Aorta (tissue), 5 donors: ENCODE measurements around the gene ETV6. TPM values are rescaled to one million over a fixed set of nuclear protein-coding genes. Genes with fewer than 3 reads are reported as not detected.
"Not testable (repeated sequence)": the region's sequence is repeated elsewhere in the genome, so short reads cannot be mapped to it uniquely, and the experiment has no call there.

Source experiments
- ATAC-seq: fragments of 200-7000 bp; cut with Tn5 transposase; one replicate; pipeline ENCODE4 v1.9.1; 2022; ENCODE audit warnings: moderate library complexity; ENCODE audit not compliant: low FRiP score
- DNase-seq, 2 donors: peaks; one replicate each; pipeline ENCODE4 v3.0.0-alpha.2; 2020
- H3K27ac ChIP-seq, 2 donors: one replicate each; pipeline ENCODE4 v1.5.1; 2013; ENCODE audit warnings: low read length in 2 of 2, mild to moderate bottlenecking in 2 of 2, moderate library complexity in 2 of 2, control low read depth in 1 of 2, inconsistent platforms in 1 of 2, low read depth in 1 of 2
- H3K27me3 ChIP-seq, 2 donors: one replicate each; pipeline ENCODE4 v1.6.1; 2013; ENCODE audit warnings: control low read depth in 1 of 2, low read length in 1 of 2, mild to moderate bottlenecking in 1 of 2, moderate library complexity in 1 of 2; ENCODE audit not compliant: insufficient read depth in 2 of 2, control insufficient read depth in 1 of 2
- H3K36me3 ChIP-seq, 2 donors: one replicate each; pipeline ENCODE4 v1.6.1; 2013; ENCODE audit warnings: control low read depth in 1 of 2, low read length in 1 of 2, mild to moderate bottlenecking in 1 of 2; ENCODE audit not compliant: insufficient read depth in 2 of 2, control insufficient read depth in 1 of 2
- H3K4me1 ChIP-seq, 2 donors: one replicate each; pipeline ENCODE4 v1.6.1; 2013; ENCODE audit warnings: low read length in 2 of 2, control low read depth in 1 of 2, mild to moderate bottlenecking in 1 of 2, moderate library complexity in 1 of 2; ENCODE audit not compliant: insufficient read depth in 2 of 2, control insufficient read depth in 1 of 2
- H3K4me3 ChIP-seq, 2 donors: one replicate each; pipeline ENCODE4 v1.5.1; 2013; ENCODE audit warnings: low read length in 2 of 2, control low read depth in 1 of 2, mild to moderate bottlenecking in 1 of 2
- H3K9me3 ChIP-seq: one replicate; pipeline ENCODE4 v1.6.1; 2013; ENCODE audit warnings: mild to moderate bottlenecking, low read length; ENCODE audit not compliant: control insufficient read depth
- WGBS, 2 donors: extraction: QIAGEN DNeasy Blood & Tissue Kit; methylation state at CpG; one replicate each; pipeline ENCODE4 v1.1.7; 2013; 5-methylcytosine and 5-hydroxymethylcytosine counted together
- intact Hi-C, 2 donors: fragments of 100-400 bp; cut with DNase I; formaldehyde crosslinking; loops; one replicate each; pipeline versions ENCODE4 v1.14.2 to v1.15.0; 2022
- polyA plus RNA-seq, 2 donors: library from polyadenylated mRNA; stranded (reverse); fragments of 200-250 nt; gene quantifications; one replicate each; pipeline ENCODE4 v1.2.3, GENCODE V29; 2013
- total RNA-seq, 2 donors: library from RNA; stranded (reverse); fragmentation: NEBNext Ultra II Directional; extraction: Animal tissue kit (Norgen Biotek cat#: 25700); gene quantifications; one replicate each; pipeline ENCODE4 v1.2.1, GENCODE V29; 2021
- donor health status: healthy with polysubstance abuse.
- donor health status: Bipolar disorder and iron deficiency.
- donor health status: DM: no; HTN: no; CAD: no.
- donor health status: DM: no; HTN: no; CAD: no.
- donor health status: DM: yes; HTN: yes; CAD: no.

Gene ETV6
- total and polyA plus RNA-seq, 4 donors, result 6.9 to 113 (median 46.7) TPM

DNA sequence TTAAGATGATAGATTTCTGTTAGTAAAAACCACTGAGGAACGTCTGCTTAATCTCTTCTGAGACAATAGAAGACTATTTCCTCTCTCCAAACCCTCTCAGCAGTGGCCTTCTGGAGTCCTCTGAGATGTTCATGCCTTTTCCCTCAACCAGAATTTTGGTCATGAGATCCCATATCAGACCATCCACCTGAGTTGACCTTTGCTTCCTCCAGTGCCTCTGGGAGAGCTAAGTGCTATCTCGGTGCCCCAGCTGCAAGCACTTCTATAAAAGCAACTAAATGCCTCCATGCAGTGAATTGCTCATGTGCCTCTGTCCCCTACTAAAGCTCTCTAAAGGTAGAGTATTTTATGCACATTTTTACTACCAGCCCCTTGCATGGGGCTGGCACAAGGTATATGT is 248.4 kb downstream of the ETV6 start:
- Histone ChIP-seq H3K9me3 (no peaks in the 10 kb centered on the region), H3K27ac (no peak overlapping the region), H3K36me3 (no peaks in the 10 kb centered on the region), H3K4me1 (no peaks in the 10 kb centered on the region), H3K4me3 (no peak overlapping the region), H3K27me3 (no peaks in the 10 kb centered on the region)
- WGBS, 2 donors, result 89 to 91% methylated on average over 2 of the region's 2 CpGs
- DNase-seq, result no peak
- intact Hi-C loops, result loop anchor here in 1 of 2 donors (10.0 kb wide), 1 partner anchor 253 kb away; the partner anchor contains the start of gene ETV6
- ATAC-seq, result no peak

DNA sequence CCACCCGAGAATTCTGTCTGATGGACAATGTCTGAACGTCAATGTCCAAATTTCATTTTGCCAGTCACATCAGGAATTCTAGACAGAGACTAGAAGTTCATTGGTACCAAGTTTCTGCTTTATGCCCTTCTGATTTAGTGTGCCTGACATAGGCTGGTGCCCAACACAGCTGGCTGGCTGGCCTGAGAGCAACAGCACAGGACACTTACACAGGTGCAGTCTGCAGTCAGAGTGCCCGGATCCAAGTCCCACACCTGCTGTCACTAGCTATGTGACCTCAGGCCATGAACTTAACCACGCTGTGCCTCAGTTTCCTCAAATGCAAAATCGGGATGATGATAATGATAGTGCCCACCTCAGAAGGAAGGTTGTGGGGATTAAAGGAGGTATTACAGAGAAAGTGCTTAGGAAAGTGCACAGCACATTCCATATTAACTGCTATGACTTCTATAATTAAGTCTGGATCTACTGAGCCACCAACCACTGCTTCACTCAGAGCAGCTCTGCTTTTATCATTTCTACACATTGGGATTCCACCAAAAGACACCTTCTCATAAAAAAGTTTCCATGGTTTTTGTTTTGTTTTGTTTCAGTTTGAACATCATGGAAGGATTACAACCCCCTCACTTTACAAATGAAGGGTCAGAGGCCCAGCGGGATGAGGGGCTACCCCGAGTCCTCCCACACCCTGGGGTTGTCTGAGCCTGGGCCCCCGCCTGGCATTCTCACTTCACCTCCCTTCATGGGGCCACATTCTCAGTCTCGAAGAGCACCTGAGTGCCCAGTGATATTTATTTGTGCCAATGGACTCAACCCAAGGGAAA is 252.4 kb downstream of the ETV6 start:
- no peaks in the 10 kb centered on the region for H3K36me3 ChIP-seq
- ATAC-seq, result no peak
- H3K9me3 ChIP-seq, result no peaks in the 10 kb centered on the region
- H3K27ac ChIP-seq, result no peak overlapping the region
- H3K4me3 ChIP-seq, result no peak overlapping the region
- no peaks in the 10 kb centered on the region for H3K4me1 ChIP-seq
- intact Hi-C loops, result loop anchor here in 1 of 2 donors (10.0 kb wide), 1 partner anchor 317 kb away; no protein-coding TSS in a partner anchor
- no peaks in the 10 kb centered on the region for H3K27me3 ChIP-seq
- DNase-seq, result no peak
- WGBS, 2 donors, result 82 to 84% methylated on average over 9 of the region's 9 CpGs

DNA sequence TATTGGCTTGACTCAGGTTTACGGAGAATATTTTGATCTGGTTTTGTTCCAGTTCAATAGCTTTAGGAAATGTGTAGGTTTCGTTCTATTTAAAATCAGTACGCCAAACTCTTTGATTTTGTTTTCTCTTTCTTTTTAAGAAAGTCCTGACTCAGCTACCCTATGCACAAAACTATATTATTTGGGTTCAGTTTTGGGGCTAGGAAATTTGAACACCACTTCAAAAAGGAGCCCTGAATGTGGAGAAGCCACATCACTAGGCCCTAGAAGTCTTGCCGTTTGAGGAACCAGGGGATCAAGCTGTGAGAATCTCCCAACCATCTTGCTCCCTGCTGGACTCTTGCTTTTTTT is 253.0 kb downstream of the ETV6 start:
- Histone ChIP-seq H3K9me3 (no peaks in the 10 kb centered on the region), H3K4me3 (no peak overlapping the region), H3K4me1 (no peaks in the 10 kb centered on the region), H3K27me3 (no peaks in the 10 kb centered on the region), H3K36me3 (no peaks in the 10 kb centered on the region), H3K27ac (no peak overlapping the region)
- intact Hi-C loops, result loop anchor here in 1 of 2 donors (10.0 kb wide), 1 partner anchor 318 kb away; no protein-coding TSS in a partner anchor
- WGBS, 2 donors, result 81 to 90% methylated on average over 4 of the region's 4 CpGs
- ATAC-seq (no peak), DNase-seq (no peak)

DNA sequence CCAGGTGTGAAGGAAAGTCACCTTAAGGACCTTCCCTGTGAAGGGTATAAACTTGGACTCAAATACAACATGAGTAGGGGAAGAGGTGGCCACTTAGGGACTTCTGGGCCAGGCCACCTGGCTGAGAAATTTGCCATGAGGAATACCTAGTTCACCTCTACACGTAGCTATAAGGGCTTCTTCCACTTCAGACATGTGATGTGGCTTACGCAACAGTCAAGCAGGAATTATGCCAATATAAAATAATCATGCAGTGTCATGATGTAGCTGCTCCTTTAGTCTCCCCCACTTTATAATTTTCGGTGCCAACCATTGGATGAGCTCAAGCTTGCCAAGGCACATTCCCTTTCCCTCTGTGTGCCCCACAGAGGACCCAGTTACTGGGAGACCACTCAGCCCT is 254.7 kb downstream of the ETV6 start:
- DNase-seq, result no peak
- no peaks in the 10 kb centered on the region for H3K27me3 ChIP-seq
- intact Hi-C loops, result loop anchor here in 1 of 2 donors (10.0 kb wide), 1 partner anchor 319 kb away; no protein-coding TSS in a partner anchor
- H3K9me3 ChIP-seq, result no peaks in the 10 kb centered on the region
- no peak for ATAC-seq
- H3K36me3 ChIP-seq, result no peaks in the 10 kb centered on the region
- WGBS, 2 donors, result 92 to 93% methylated on average over 3 of the region's 3 CpGs
- H3K4me1 ChIP-seq, result no peaks in the 10 kb centered on the region
- no peak overlapping the region for H3K27ac ChIP-seq
- H3K4me3 ChIP-seq, result no peak overlapping the region

DNA sequence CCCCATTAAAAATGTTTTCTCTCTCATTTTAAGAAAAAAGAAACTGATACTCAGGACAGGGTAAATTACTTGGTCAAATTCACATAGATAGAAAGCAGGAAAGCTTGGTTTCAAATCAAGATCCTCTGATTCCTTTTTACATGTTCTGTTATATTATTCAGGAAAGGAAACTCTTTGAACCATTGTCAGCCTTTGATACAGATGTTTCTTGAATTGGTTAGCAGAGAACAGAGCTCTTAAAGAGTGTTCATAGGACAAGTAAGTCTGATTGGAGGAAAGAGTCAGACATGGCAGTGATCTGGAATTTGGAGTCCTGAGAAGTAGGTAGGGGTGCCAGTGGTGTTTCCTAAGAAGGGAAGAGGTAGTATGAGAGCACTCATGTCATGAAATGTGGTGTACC is 256.1 kb downstream of the ETV6 start:
- no peaks in the 10 kb centered on the region for H3K4me1 ChIP-seq
- no peak overlapping the region for H3K4me3 ChIP-seq
- intact Hi-C loops, result loop anchor here in 1 of 2 donors (10.0 kb wide), 1 partner anchor 321 kb away; no protein-coding TSS in a partner anchor
- H3K9me3 ChIP-seq, result no peaks in the 10 kb centered on the region
- DNase-seq (no peak), ATAC-seq (no peak)
- H3K36me3 ChIP-seq, result no peaks in the 10 kb centered on the region
- H3K27ac ChIP-seq, result no peak overlapping the region
- no peaks in the 10 kb centered on the region for H3K27me3 ChIP-seq

DNA sequence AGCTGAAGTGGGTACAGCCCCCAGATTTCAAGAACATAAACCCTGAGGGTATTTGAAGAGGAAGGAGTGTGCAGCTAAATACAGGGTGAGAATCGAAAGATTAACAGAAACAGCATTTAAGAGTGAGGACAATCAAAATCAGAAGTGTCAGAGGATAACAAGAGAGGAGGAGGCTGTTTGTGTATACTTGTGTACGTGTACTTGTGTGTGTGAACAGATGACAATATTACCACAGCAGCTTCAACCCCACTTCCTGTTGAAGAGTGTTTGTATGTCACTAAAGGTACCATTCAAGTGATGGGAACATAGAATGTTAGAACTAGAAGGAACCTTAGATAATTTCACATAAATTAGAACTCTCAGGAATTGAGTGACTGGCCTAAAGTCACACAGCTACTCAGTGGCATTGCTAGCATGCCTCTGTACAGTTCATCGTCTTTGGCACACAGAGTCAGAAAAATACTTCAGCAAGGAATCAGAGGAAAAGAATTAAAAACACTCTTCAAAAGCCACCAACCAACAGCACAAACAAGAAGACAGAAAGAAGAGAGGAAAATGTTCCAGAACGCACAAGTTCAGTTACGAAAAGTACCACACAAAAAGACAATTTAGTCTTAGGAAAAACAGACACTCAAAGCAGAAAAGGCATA is 256.9 kb downstream of the ETV6 start:
- H3K9me3 ChIP-seq, result no peaks in the 10 kb centered on the region
- no peaks in the 10 kb centered on the region for H3K36me3 ChIP-seq
- 37 to 40% methylated on average over 5 of the region's 5 CpGs for WGBS, 2 donors
- no peak overlapping the region for H3K4me3 ChIP-seq
- intact Hi-C loops, result loop anchor here in 1 of 2 donors (10.0 kb wide), 1 partner anchor 322 kb away; no protein-coding TSS in a partner anchor
- peak overlapping the region in 1 of 2 donors; percentile 38 for H3K27ac ChIP-seq
- DNase-seq, result no peak
- ATAC-seq, result no peak
- no peaks in the 10 kb centered on the region for H3K27me3 ChIP-seq
- H3K4me1 ChIP-seq, result no peaks in the 10 kb centered on the region

DNA sequence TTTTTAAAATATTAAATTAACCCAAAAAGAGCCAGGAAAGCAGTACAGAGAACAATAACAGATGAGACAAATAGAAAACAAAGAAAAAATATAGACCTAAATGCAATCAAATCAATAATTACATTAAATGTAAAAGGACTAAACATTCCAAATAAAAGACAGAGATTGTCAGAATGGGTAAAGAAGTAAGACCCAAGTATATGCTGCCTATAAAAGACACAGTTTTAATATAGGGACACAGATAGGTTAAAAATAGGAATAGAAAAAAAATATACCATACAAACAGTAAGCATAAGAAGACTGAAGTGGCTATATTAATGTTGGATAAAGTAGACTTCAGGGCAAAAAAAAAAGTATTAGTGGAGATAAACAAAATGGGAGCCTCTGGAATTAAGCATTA is 258.2 kb downstream of the ETV6 start:
- intact Hi-C loops, result loop anchor here in 1 of 2 donors (10.0 kb wide), 1 partner anchor 323 kb away; no protein-coding TSS in a partner anchor
- Histone ChIP-seq H3K36me3 (no peaks in the 10 kb centered on the region), H3K4me3 (no peak overlapping the region), H3K4me1 (no peaks in the 10 kb centered on the region), H3K9me3 (no peaks in the 10 kb centered on the region), H3K27me3 (no peaks in the 10 kb centered on the region), H3K27ac (no peak overlapping the region)
- ATAC-seq, result no peak
- no peak for DNase-seq

DNA sequence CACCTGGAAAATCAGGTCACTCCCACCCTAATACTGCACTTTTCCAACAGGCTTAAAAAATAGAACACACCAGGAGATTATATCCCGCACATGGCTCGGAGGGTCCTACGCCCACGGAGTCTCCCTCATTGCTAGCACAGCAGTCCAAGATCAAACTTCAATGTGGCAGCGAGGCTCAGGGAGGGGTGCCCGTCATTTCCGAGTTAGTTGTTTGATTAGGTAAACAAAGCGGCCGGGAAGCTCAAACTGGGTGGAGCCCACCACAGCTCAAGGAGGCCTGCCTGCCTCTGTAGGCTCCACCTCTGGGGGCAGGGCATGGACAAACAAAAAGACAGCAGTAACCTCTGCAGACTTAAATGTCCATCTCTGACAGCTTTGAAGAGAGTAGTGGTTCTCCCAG is 259.9 kb downstream of the ETV6 start:
- H3K27ac ChIP-seq, result not testable (repeated sequence)
- intact Hi-C loops, result loop anchor here in 1 of 2 donors (10.0 kb wide), 1 partner anchor 325 kb away; no protein-coding TSS in a partner anchor
- 84 to 89% methylated on average over 9 of the region's 9 CpGs for WGBS, 2 donors

More for the DNA sequence above, 259.9 kb downstream of the ETV6 start:
- not testable (repeated sequence) for ATAC-seq, H3K36me3 ChIP-seq, H3K9me3 ChIP-seq, H3K4me1 ChIP-seq, H3K4me3 ChIP-seq, H3K27me3 ChIP-seq, DNase-seq
